ENCODE measurements around the gene EGFR.

DNA sequence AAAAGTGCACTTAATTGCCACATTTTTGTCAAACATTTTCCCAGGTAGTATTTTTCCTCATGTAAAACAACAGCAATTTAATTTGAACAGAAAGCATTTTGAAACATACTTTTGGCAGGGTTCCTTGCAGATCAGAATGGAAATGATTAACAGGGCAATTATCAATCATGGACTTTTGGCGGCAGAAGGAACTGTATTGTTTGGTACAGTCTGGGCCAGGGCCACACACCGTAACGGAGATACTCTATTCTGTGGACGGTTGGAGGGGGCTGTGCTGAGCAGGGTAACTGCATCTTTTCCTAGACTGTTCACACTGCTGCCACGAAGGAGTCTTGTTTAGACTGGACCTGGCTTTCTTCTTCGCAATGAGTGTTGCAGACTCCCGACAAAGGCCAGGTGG lies 62.3 kb downstream of the EGFR start:
- TF ChIP-seq CTCF (IDR thresholded peaks at IDR 0.05) (no peak), POLR2A (IDR thresholded peaks at IDR 0.05) (no peak)

All from prostate gland (tissue), 2 donors.